ENCODE data around the gene NTHL1.

NTHL1 gene

GRCh38 chr16:2082983-2083364 is 35.3 kb upstream of the NTHL1 start:
- no peak for DNase-seq (ENCODE audit: low read depth)
- Histone ChIP-seq H3K4me3 (ENCODE audit: low read length) (no peak overlapping the region), H3K4me1 (ENCODE audit: control insufficient read depth, insufficient read depth, low read length) (no peaks in the 10 kb centered on the region), H3K36me3 (ENCODE audit: control insufficient read depth, insufficient read depth, low read length, severe bottlenecking) (peaks cover 35% of the 10 kb centered on the region), H3K27me3 (replicated peaks; ENCODE audit: control insufficient read depth, insufficient read depth, low read length) (no peaks in the 10 kb centered on the region), H3K9me3 (ENCODE audit: control insufficient read depth, low read length) (no peaks in the 10 kb centered on the region), H3K9ac (ENCODE audit: low read length) (no peak overlapping the region)

GRCh38 chr16:2082171-2082982 is 34.7 kb upstream of the NTHL1 start:
- no peak for DNase-seq (ENCODE audit: low read depth)
- H3K36me3 ChIP-seq (ENCODE audit: control insufficient read depth, insufficient read depth, low read length, severe bottlenecking) = peaks cover 36% of the 10 kb centered on the region
- H3K4me1 ChIP-seq (ENCODE audit: control insufficient read depth, insufficient read depth, low read length) = no peaks in the 10 kb centered on the region
- no peaks in the 10 kb centered on the region for H3K27me3 ChIP-seq (replicated peaks; ENCODE audit: control insufficient read depth, insufficient read depth, low read length)
- H3K4me3 ChIP-seq (ENCODE audit: low read length) = no peak overlapping the region
- H3K9ac ChIP-seq (ENCODE audit: low read length) = no peak overlapping the region
- no peaks in the 10 kb centered on the region for H3K9me3 ChIP-seq (ENCODE audit: control insufficient read depth, low read length)

- Histone ChIP-seq H3K36me3 (ENCODE audit: control insufficient read depth, insufficient read depth, low read length, severe bottlenecking) (peaks cover 39% of the 10 kb centered on the region), H3K9me3 (ENCODE audit: control insufficient read depth, low read length) (no peaks in the 10 kb centered on the region), H3K4me3 (ENCODE audit: low read length) (no peak overlapping the region), H3K4me1 (ENCODE audit: control insufficient read depth, insufficient read depth, low read length) (no peaks in the 10 kb centered on the region), H3K9ac (ENCODE audit: low read length) (no peak overlapping the region), H3K27me3 (replicated peaks; ENCODE audit: control insufficient read depth, insufficient read depth, low read length) (no peaks in the 10 kb centered on the region)
- no peak for DNase-seq (ENCODE audit: low read depth)
Observed at GRCh38 chr16:2081201-2082084, 33.8 kb upstream of the NTHL1 start.

- H3K9ac ChIP-seq (ENCODE audit: low read length) = no peak overlapping the region
- H3K36me3 ChIP-seq (ENCODE audit: control insufficient read depth, insufficient read depth, low read length, severe bottlenecking) = peaks cover 44% of the 10 kb centered on the region
- H3K27me3 ChIP-seq (replicated peaks; ENCODE audit: control insufficient read depth, insufficient read depth, low read length) = no peaks in the 10 kb centered on the region
- no peaks in the 10 kb centered on the region for H3K9me3 ChIP-seq (ENCODE audit: control insufficient read depth, low read length)
- no peak for DNase-seq (ENCODE audit: low read depth)
- no peak overlapping the region for H3K4me3 ChIP-seq (ENCODE audit: low read length)
- no peaks in the 10 kb centered on the region for H3K4me1 ChIP-seq (ENCODE audit: control insufficient read depth, insufficient read depth, low read length)
Observed at GRCh38 chr16:2079991-2080390, 32.4 kb upstream of the NTHL1 start.

- H3K36me3 ChIP-seq (ENCODE audit: control insufficient read depth, insufficient read depth, low read length, severe bottlenecking) = peaks cover 47% of the 10 kb centered on the region
- DNase-seq (ENCODE audit: low read depth) = no peak
- H3K4me1 ChIP-seq (ENCODE audit: control insufficient read depth, insufficient read depth, low read length) = no peaks in the 10 kb centered on the region
- H3K27me3 ChIP-seq (replicated peaks; ENCODE audit: control insufficient read depth, insufficient read depth, low read length) = no peaks in the 10 kb centered on the region
- no peak overlapping the region for H3K4me3 ChIP-seq (ENCODE audit: low read length)
- no peaks in the 10 kb centered on the region for H3K9me3 ChIP-seq (ENCODE audit: control insufficient read depth, low read length)
- no peak overlapping the region for H3K9ac ChIP-seq (ENCODE audit: low read length)
Observed at GRCh38 chr16:2079311-2079800, 31.7 kb upstream of the NTHL1 start.

GRCh38 chr16:2078691-2079090 is 31.1 kb upstream of the NTHL1 start:
- Histone ChIP-seq H3K4me1 (ENCODE audit: control insufficient read depth, insufficient read depth, low read length) (no peaks in the 10 kb centered on the region), H3K36me3 (ENCODE audit: control insufficient read depth, insufficient read depth, low read length, severe bottlenecking) (peaks cover 54% of the 10 kb centered on the region), H3K4me3 (ENCODE audit: low read length) (no peak overlapping the region), H3K9me3 (ENCODE audit: control insufficient read depth, low read length) (no peaks in the 10 kb centered on the region), H3K9ac (ENCODE audit: low read length) (no peak overlapping the region), H3K27me3 (replicated peaks; ENCODE audit: control insufficient read depth, insufficient read depth, low read length) (no peaks in the 10 kb centered on the region)
- no peak for DNase-seq (ENCODE audit: low read depth)

- H3K36me3 ChIP-seq (ENCODE audit: control insufficient read depth, insufficient read depth, low read length, severe bottlenecking) = peaks cover 60% of the 10 kb centered on the region
- H3K27me3 ChIP-seq (replicated peaks; ENCODE audit: control insufficient read depth, insufficient read depth, low read length) = no peaks in the 10 kb centered on the region
- no peak overlapping the region for H3K4me3 ChIP-seq (ENCODE audit: low read length)
- DNase-seq (ENCODE audit: low read depth) = no peak
- H3K9me3 ChIP-seq (ENCODE audit: control insufficient read depth, low read length) = no peaks in the 10 kb centered on the region
- no peak overlapping the region for H3K9ac ChIP-seq (ENCODE audit: low read length)
- no peaks in the 10 kb centered on the region for H3K4me1 ChIP-seq (ENCODE audit: control insufficient read depth, insufficient read depth, low read length)
Observed at GRCh38 chr16:2078096-2078495, 30.5 kb upstream of the NTHL1 start.

GRCh38 chr16:2077696-2078095 is 30.1 kb upstream of the NTHL1 start:
- no peak for DNase-seq (ENCODE audit: low read depth)
- Histone ChIP-seq H3K9ac (ENCODE audit: low read length) (no peak overlapping the region), H3K4me1 (ENCODE audit: control insufficient read depth, insufficient read depth, low read length) (no peaks in the 10 kb centered on the region), H3K27me3 (replicated peaks; ENCODE audit: control insufficient read depth, insufficient read depth, low read length) (no peaks in the 10 kb centered on the region), H3K9me3 (ENCODE audit: control insufficient read depth, low read length) (no peaks in the 10 kb centered on the region), H3K4me3 (ENCODE audit: low read length) (no peak overlapping the region), H3K36me3 (ENCODE audit: control insufficient read depth, insufficient read depth, low read length, severe bottlenecking) (peaks cover 64% of the 10 kb centered on the region)

GRCh38 chr16:2077016-2077415 is 29.4 kb upstream of the NTHL1 start:
- H3K9ac ChIP-seq (ENCODE audit: low read length) = no peak overlapping the region
- no peak overlapping the region for H3K4me3 ChIP-seq (ENCODE audit: low read length)
- DNase-seq (ENCODE audit: low read depth) = no peak
- no peaks in the 10 kb centered on the region for H3K4me1 ChIP-seq (ENCODE audit: control insufficient read depth, insufficient read depth, low read length)
- no peaks in the 10 kb centered on the region for H3K9me3 ChIP-seq (ENCODE audit: control insufficient read depth, low read length)
- no peaks in the 10 kb centered on the region for H3K27me3 ChIP-seq (replicated peaks; ENCODE audit: control insufficient read depth, insufficient read depth, low read length)
- peaks cover 65% of the 10 kb centered on the region for H3K36me3 ChIP-seq (ENCODE audit: control insufficient read depth, insufficient read depth, low read length, severe bottlenecking)

GRCh38 chr16:2076072-2076865 is 28.6 kb upstream of the NTHL1 start:
- H3K27me3 ChIP-seq (replicated peaks; ENCODE audit: control insufficient read depth, insufficient read depth, low read length) = no peaks in the 10 kb centered on the region
- H3K36me3 ChIP-seq (ENCODE audit: control insufficient read depth, insufficient read depth, low read length, severe bottlenecking) = peaks cover 66% of the 10 kb centered on the region
- H3K9me3 ChIP-seq (ENCODE audit: control insufficient read depth, low read length) = no peaks in the 10 kb centered on the region
- H3K4me1 ChIP-seq (ENCODE audit: control insufficient read depth, insufficient read depth, low read length) = no peaks in the 10 kb centered on the region
- no peak for DNase-seq (ENCODE audit: low read depth)
- H3K4me3 ChIP-seq (ENCODE audit: low read length) = no peak overlapping the region
- H3K9ac ChIP-seq (ENCODE audit: low read length) = no peak overlapping the region

GRCh38 chr16:2075631-2076030 is 28.0 kb upstream of the NTHL1 start:
- Histone ChIP-seq H3K9me3 (ENCODE audit: control insufficient read depth, low read length) (no peaks in the 10 kb centered on the region), H3K27me3 (replicated peaks; ENCODE audit: control insufficient read depth, insufficient read depth, low read length) (no peaks in the 10 kb centered on the region), H3K4me3 (ENCODE audit: low read length) (no peak overlapping the region), H3K4me1 (ENCODE audit: control insufficient read depth, insufficient read depth, low read length) (no peaks in the 10 kb centered on the region), H3K36me3 (ENCODE audit: control insufficient read depth, insufficient read depth, low read length, severe bottlenecking) (peaks cover 72% of the 10 kb centered on the region), H3K9ac (ENCODE audit: low read length) (no peak overlapping the region)
- no peak for DNase-seq (ENCODE audit: low read depth)

Measured in adipocyte (in vitro differentiated cells).